Thyroid gland (tissue), 4 donors: ENCODE data around the gene DGKD.

ENCODE experiments used
- POLR2A ChIP-seq, 2 donors: fragments of 450-650 bp; IDR thresholded peaks; one replicate each; pipeline ENCODE4 v1.6.1; 2017; ENCODE audit warnings: antibody characterized with exemption in 2 of 2, mild to moderate bottlenecking in 2 of 2, moderate library complexity in 1 of 2
- TF ChIP-seq, protein P1 (sequence below), 6 experiments: fragments of 200-600 bp in 3 of 6; fragments of 450-650 bp in 3 of 6; sonication (generic) in 3 of 6; IDR thresholded peaks; one replicate each; pipeline ENCODE4 v1.5.1; 2016 to 2019; ENCODE audit warnings: antibody characterized with exemption in 6 of 6, mild to moderate bottlenecking in 2 of 6, inconsistent platforms in 1 of 6, moderate library complexity in 1 of 6

DNA sequence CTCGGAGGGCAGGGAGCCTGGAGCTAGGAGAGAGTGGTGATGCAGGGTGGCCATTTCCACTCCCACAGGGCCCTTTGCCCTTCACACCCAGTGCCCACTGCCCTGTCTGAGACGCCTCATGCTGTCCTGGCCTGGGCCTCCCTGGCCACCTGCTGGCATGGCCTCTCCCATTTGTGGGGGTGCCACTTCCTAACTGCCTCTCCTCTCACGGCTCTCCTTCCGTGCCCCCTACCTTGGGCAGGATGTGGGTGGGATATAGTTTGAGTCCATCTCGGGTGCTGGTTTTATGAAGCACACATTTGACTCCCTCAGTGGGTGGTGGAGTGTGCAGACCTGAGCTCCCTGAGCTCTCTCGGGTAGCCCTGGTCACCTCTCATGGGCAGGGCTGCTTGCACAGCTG, 46.0 kb downstream of the DGKD start:
- no peak for TF ChIP-seq POLR2A (IDR thresholded peaks at IDR 0.05)
- TF ChIP-seq, protein P1, sequence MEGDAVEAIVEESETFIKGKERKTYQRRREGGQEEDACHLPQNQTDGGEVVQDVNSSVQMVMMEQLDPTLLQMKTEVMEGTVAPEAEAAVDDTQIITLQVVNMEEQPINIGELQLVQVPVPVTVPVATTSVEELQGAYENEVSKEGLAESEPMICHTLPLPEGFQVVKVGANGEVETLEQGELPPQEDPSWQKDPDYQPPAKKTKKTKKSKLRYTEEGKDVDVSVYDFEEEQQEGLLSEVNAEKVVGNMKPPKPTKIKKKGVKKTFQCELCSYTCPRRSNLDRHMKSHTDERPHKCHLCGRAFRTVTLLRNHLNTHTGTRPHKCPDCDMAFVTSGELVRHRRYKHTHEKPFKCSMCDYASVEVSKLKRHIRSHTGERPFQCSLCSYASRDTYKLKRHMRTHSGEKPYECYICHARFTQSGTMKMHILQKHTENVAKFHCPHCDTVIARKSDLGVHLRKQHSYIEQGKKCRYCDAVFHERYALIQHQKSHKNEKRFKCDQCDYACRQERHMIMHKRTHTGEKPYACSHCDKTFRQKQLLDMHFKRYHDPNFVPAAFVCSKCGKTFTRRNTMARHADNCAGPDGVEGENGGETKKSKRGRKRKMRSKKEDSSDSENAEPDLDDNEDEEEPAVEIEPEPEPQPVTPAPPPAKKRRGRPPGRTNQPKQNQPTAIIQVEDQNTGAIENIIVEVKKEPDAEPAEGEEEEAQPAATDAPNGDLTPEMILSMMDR (IDR thresholded peaks at IDR 0.05): no peak
